ENCODE results near the gene PIP5K1B.
"Not testable (repeated sequence)": the region's sequence is repeated elsewhere in the genome, so short reads cannot be mapped to it uniquely, and the experiment has no call there.

The PIP5K1B gene

GRCh38 chr9:68704814-68705530 lies at the start of gene PIP5K1B:
Gene PIP5K1B, plus strand, starts transcription at chr9:68705240. Its CDS starts 117,375 bp downstream, at chr9:68822615.
- peak; percentile 14 for DNase-seq

GRCh38 chr9:68664036-68664435 lies 41.0 kb upstream of the PIP5K1B start:
- DNase-seq = no peak

GRCh38 chr9:68668127-68668526 lies 36.9 kb upstream of the PIP5K1B start:
- DNase-seq = no peak

- no peak for DNase-seq
These were observed 35.8 kb upstream of the PIP5K1B start for GRCh38 chr9:68669218-68669617.

- no peak for DNase-seq
These were observed 32.8 kb upstream of the PIP5K1B start for GRCh38 chr9:68672215-68672614.

GRCh38 chr9:68672625-68673024 lies 32.4 kb upstream of the PIP5K1B start:
- DNase-seq = no peak

GRCh38 chr9:68678430-68678829 lies 26.6 kb upstream of the PIP5K1B start:
- DNase-seq = no peak

GRCh38 chr9:68683433-68683832 lies 21.6 kb upstream of the PIP5K1B start:
- no peak for DNase-seq

GRCh38 chr9:68685213-68685612 lies 19.8 kb upstream of the PIP5K1B start:
- DNase-seq = no peak

- DNase-seq = peak; percentile 4
These were observed 19.3 kb upstream of the PIP5K1B start for GRCh38 chr9:68685770-68686169.

GRCh38 chr9:68690088-68690487 lies 15.0 kb upstream of the PIP5K1B start:
- no peak for DNase-seq

- DNase-seq = no peak
These were observed 12.5 kb upstream of the PIP5K1B start for GRCh38 chr9:68692519-68692918.

GRCh38 chr9:68694125-68694524 lies 10.9 kb upstream of the PIP5K1B start:
- DNase-seq = no peak

GRCh38 chr9:68697851-68698250 lies 7.2 kb upstream of the PIP5K1B start:
- no peak for DNase-seq

- no peak for DNase-seq
These were observed 6.0 kb upstream of the PIP5K1B start for GRCh38 chr9:68698943-68699509.

- not testable (repeated sequence) for DNase-seq
These were observed 5.4 kb upstream of the PIP5K1B start for GRCh38 chr9:68699625-68700024.

GRCh38 chr9:68702493-68702892 lies 2.5 kb upstream of the PIP5K1B start:
- no peak for DNase-seq

GRCh38 chr9:68703672-68704071 lies 1.4 kb upstream of the PIP5K1B start:
- no peak for DNase-seq

- no peak for DNase-seq
These were observed 584 bp upstream of the PIP5K1B start for GRCh38 chr9:68704498-68704813.

- DNase-seq = no peak
These were observed 707 bp downstream of the PIP5K1B start for GRCh38 chr9:68705531-68706362.

GRCh38 chr9:68706363-68707201 lies 1.5 kb downstream of the PIP5K1B start:
- no peak for DNase-seq

GRCh38 chr9:68707801-68708488 lies 2.9 kb downstream of the PIP5K1B start:
- no peak for DNase-seq
